KMS-11 (cell line): Measurements from ENCODE around the gene NAA60.

ENCODE experiments used
- H2AFZ ChIP-seq: fragments of 200-600 bp; sonication (generic); 2 replicates; pipeline ENCODE4 v1.6.1; 2016; ENCODE audit warnings: antibody characterized with exemption, mixed run types, low read depth
- H3K27ac ChIP-seq: fragments of 200-600 bp; sonication (generic); 2 replicates; pipeline ENCODE4 v1.6.1; 2016; ENCODE audit warnings: mild to moderate bottlenecking, mixed run types
- H3K27me3 ChIP-seq: fragments of 200-600 bp; sonication (generic); 2 replicates; pipeline ENCODE4 v1.6.1; 2017; ENCODE audit warnings: mild to moderate bottlenecking, low read depth, mixed run types, moderate library complexity; ENCODE audit not compliant: insufficient read depth
- H3K36me3 ChIP-seq: fragments of 200-600 bp; sonication (generic); 2 replicates; pipeline ENCODE4 v1.6.1; 2017; ENCODE audit warnings: mild to moderate bottlenecking, mixed run types; ENCODE audit not compliant: insufficient read depth
- H3K4me1 ChIP-seq: fragments of 200-600 bp; sonication (generic); 2 replicates; pipeline ENCODE4 v1.6.1; 2016; ENCODE audit warnings: mild to moderate bottlenecking, low read depth, mixed run types; ENCODE audit not compliant: poor library complexity, severe bottlenecking
- H3K4me2 ChIP-seq: fragments of 200-600 bp; sonication (generic); 2 replicates; pipeline ENCODE4 v1.7.0; 2016; ENCODE audit warnings: mild to moderate bottlenecking, mixed run types
- H3K4me3 ChIP-seq: fragments of 200-600 bp; sonication (generic); IDR thresholded peaks from 2 replicates; pipeline ENCODE4 v1.6.1; 2017; ENCODE audit warnings: low read depth, low read length, mixed read lengths; ENCODE audit not compliant: insufficient read depth
- H3K79me2 ChIP-seq: fragments of 200-600 bp; sonication (generic); 2 replicates; pipeline ENCODE4 v1.6.1; 2016; ENCODE audit warnings: low read depth, mixed run types; ENCODE audit not compliant: insufficient read depth
- H3K9ac ChIP-seq: fragments of 200-600 bp; sonication (generic); 2 replicates; pipeline ENCODE4 v1.6.1; 2016; ENCODE audit warnings: mild to moderate bottlenecking, mixed run types
- H4K20me1 ChIP-seq: fragments of 200-600 bp; sonication (generic); 2 replicates; pipeline ENCODE4 v1.6.1; 2016; ENCODE audit warnings: mild to moderate bottlenecking, mixed run types; ENCODE audit not compliant: insufficient read depth
- TF ChIP-seq, protein P1 (sequence below): fragments of 200-600 bp; sonication (generic); conservative IDR thresholded peaks from 2 replicates; pipeline ENCODE4 v1.6.1; 2017; ENCODE audit warnings: low read depth, mild to moderate bottlenecking, antibody characterized with exemption, low read length, moderate library complexity, mixed read lengths

NAA60 gene

GRCh38 chr16:3485821-3486505 lies 42.5 kb downstream of the NAA60 start:
- Histone ChIP-seq H3K79me2 (peaks cover 5% of the 10 kb centered on the region; the same call in 1 of the 2 replicates), H3K4me3 (no peak overlapping the region), H3K27ac (no peak overlapping the region), H3K4me2 (no peak overlapping the region), H3K4me1 (no peaks in the 10 kb centered on the region), H3K36me3 (peaks cover 27% of the 10 kb centered on the region), H2AFZ (no peak overlapping the region), H3K27me3 (no peaks in the 10 kb centered on the region), H4K20me1 (no peaks in the 10 kb centered on the region; the same call in 1 of the 2 replicates), H3K9ac (no peak overlapping the region)
- TF ChIP-seq, protein P1, sequence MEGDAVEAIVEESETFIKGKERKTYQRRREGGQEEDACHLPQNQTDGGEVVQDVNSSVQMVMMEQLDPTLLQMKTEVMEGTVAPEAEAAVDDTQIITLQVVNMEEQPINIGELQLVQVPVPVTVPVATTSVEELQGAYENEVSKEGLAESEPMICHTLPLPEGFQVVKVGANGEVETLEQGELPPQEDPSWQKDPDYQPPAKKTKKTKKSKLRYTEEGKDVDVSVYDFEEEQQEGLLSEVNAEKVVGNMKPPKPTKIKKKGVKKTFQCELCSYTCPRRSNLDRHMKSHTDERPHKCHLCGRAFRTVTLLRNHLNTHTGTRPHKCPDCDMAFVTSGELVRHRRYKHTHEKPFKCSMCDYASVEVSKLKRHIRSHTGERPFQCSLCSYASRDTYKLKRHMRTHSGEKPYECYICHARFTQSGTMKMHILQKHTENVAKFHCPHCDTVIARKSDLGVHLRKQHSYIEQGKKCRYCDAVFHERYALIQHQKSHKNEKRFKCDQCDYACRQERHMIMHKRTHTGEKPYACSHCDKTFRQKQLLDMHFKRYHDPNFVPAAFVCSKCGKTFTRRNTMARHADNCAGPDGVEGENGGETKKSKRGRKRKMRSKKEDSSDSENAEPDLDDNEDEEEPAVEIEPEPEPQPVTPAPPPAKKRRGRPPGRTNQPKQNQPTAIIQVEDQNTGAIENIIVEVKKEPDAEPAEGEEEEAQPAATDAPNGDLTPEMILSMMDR, result no peak

DNA sequence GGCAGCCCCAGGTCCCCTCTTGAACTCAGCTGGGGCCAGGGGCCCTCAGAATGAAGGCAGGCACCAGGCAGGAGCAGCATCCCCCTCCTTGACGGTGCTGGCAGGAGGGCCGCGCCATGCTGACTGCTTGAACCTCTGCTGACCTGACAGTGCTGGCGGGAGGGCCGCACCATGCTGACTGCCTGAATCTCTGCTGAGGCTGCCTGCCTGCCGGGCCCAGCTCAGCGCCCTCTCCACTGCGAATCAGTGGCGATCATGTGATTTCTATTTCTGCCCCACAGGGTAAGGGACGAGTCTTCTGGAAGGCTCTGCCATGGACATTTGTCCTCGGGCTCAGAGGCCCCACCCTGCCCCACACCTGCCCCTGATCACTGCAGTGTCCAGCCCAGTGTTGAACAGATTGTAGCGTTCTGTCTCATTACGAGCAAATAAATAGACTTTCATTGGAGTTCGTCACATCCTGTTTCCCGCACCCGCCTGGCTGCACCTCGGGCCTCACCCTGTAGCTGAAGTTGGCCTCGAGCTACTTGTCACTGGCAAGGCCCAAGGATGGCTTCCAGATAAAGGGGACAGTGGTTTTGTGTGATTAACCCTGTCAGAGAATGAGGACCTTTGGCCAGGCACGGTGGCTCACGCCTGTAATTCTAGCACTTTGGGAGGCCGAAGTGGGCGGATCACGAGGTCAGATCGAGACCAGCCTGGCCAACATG lies 43.2 kb downstream of the NAA60 start:
- H3K9ac ChIP-seq, result no peak overlapping the region
- H3K4me2 ChIP-seq, result no peak overlapping the region
- peaks cover 27% of the 10 kb centered on the region for H3K36me3 ChIP-seq
- H3K4me1 ChIP-seq, result no peaks in the 10 kb centered on the region
- H2AFZ ChIP-seq, result no peak overlapping the region
- H3K27me3 ChIP-seq, result no peaks in the 10 kb centered on the region
- H3K79me2 ChIP-seq, result 0 out of 2 replicates have a peak, but pooled peaks cover 5% of the 10 kb centered on the region
- H4K20me1 ChIP-seq, result no peaks in the 10 kb centered on the region; the same call in 1 of the 2 replicates
- H3K4me3 ChIP-seq, result no peak overlapping the region
- no peak overlapping the region for H3K27ac ChIP-seq
- TF ChIP-seq, protein P1, result no peak

- TF ChIP-seq, protein P1, result no peak
- H2AFZ ChIP-seq, result no peak overlapping the region
- H3K27me3 ChIP-seq, result no peaks in the 10 kb centered on the region
- H3K9ac ChIP-seq, result no peak overlapping the region
- H3K27ac ChIP-seq, result no peak overlapping the region
- peaks cover 25% of the 10 kb centered on the region for H3K36me3 ChIP-seq
- H4K20me1 ChIP-seq, result no peaks in the 10 kb centered on the region; the same call in 1 of the 2 replicates
- H3K4me2 ChIP-seq, result no peak overlapping the region
- no peaks in the 10 kb centered on the region for H3K4me1 ChIP-seq
- 0 out of 2 replicates have a peak, but pooled peaks cover 5% of the 10 kb centered on the region for H3K79me2 ChIP-seq
- H3K4me3 ChIP-seq, result no peak overlapping the region
Measured at GRCh38 chr16:3487521-3488410, 44.3 kb downstream of the NAA60 start.

- TF ChIP-seq, protein P1, result no peak
- no peaks in the 10 kb centered on the region for H3K4me1 ChIP-seq
- H2AFZ ChIP-seq, result no peak overlapping the region
- no peak overlapping the region for H3K27ac ChIP-seq
- no peak overlapping the region for H3K9ac ChIP-seq
- H3K4me2 ChIP-seq, result no peak overlapping the region
- H3K4me3 ChIP-seq, result no peak overlapping the region
- 0 out of 2 replicates have a peak, but pooled peaks cover under 1% of the 10 kb centered on the region for H3K79me2 ChIP-seq
- H3K27me3 ChIP-seq, result no peaks in the 10 kb centered on the region
- peaks cover 17% of the 10 kb centered on the region for H3K36me3 ChIP-seq
- no peaks in the 10 kb centered on the region; the same call in 1 of the 2 replicates for H4K20me1 ChIP-seq
Measured at GRCh38 chr16:3488801-3489200, 45.3 kb downstream of the NAA60 start.
